Esophagus muscularis mucosa (tissue), 4 donors: ENCODE data around the gene GPC5. TPM values are rescaled to one million over a fixed set of nuclear protein-coding genes. Genes with fewer than 3 reads are reported as not detected.

Source experiments
- DNase-seq: peaks from one replicate; pipeline ENCODE4 v3.0.0-alpha.2; 2017; ENCODE audit errors: extremely low spot score
- H3K27ac ChIP-seq, 4 donors: fragments of 200-600 bp; sonication (generic); replicated peaks in 1 of 4; 1 replicate in 3 of 4; 2 replicates in 1 of 4; pipeline ENCODE4 v1.5.1; 2016 to 2019; ENCODE audit warnings: mild to moderate bottlenecking in 1 of 4
- H3K27me3 ChIP-seq, 4 donors: fragments of 200-600 bp; sonication (generic); one replicate each; pipeline versions ENCODE4 v1.5.1 to v1.6.0; 2016 to 2019
- H3K36me3 ChIP-seq, 4 donors: fragments of 200-600 bp; sonication (generic); one replicate each; pipeline ENCODE4 v1.5.1; 2016 to 2019
- H3K4me1 ChIP-seq, 4 donors: fragments of 200-600 bp; sonication (generic); one replicate each; pipeline ENCODE4 v1.5.1; 2016 to 2019
- H3K4me3 ChIP-seq, 4 donors: fragments of 200-600 bp; sonication (generic); 1 replicate in 2 of 4; 2 replicates in 2 of 4; pipeline ENCODE4 v1.5.1; 2016 to 2019; ENCODE audit warnings: mild to moderate bottlenecking in 4 of 4, moderate library complexity in 1 of 4
- H3K9me3 ChIP-seq, 4 donors: fragments of 200-600 bp; sonication (generic); 1 replicate in 3 of 4; 2 replicates in 1 of 4; pipeline ENCODE4 v1.5.1; 2016 to 2019
- EP300 ChIP-seq: sonication (generic); formaldehyde crosslinking; IDR thresholded peaks from one replicate; pipeline ENCODE4 v1.6.1; 2017; ENCODE audit warnings: antibody characterized with exemption
- POLR2A ChIP-seq: fragments of 450-650 bp; IDR thresholded peaks from one replicate; pipeline ENCODE4 v1.6.1; 2017; ENCODE audit warnings: antibody characterized with exemption, moderate library complexity, mild to moderate bottlenecking, low read depth
- POLR2AphosphoS5 ChIP-seq, 2 donors: sonication (generic); formaldehyde crosslinking; IDR thresholded peaks; one replicate each; pipeline ENCODE4 v1.6.1; 2017; ENCODE audit warnings: antibody characterized with exemption in 2 of 2
- WGBS: methylation state at CpG from one replicate; pipeline ENCODE4 v1.1.5; 2018; 5-methylcytosine and 5-hydroxymethylcytosine counted together
- intact Hi-C: fragments of 100-400 bp; cut with DNase I; formaldehyde crosslinking; loops from one replicate; pipeline ENCODE4 v1.15.1; 2023
- total RNA-seq, 4 donors: library from RNA; depleted of rRNA; stranded (reverse); fragments of >200 nt; gene quantifications; one replicate each; pipeline versions ENCODE4 v1.1.0 to v1.2.1, GENCODE V29; 2016
- TF ChIP-seq, protein P1 (sequence below), 3 experiments: fragments of 200-600 bp in 2 of 3; fragments of 450-650 bp in 1 of 3; sonication (generic) in 2 of 3; IDR thresholded peaks; one replicate each; pipeline ENCODE4 v1.5.1; 2017 to 2019; ENCODE audit warnings: antibody characterized with exemption in 3 of 3, mild to moderate bottlenecking in 2 of 3, moderate library complexity in 1 of 3

GPC5 gene
- total RNA-seq, 4 donors from 2014 or later = 0.13 to 0.42 (median 0.33) TPM; not detected in 1

DNA sequence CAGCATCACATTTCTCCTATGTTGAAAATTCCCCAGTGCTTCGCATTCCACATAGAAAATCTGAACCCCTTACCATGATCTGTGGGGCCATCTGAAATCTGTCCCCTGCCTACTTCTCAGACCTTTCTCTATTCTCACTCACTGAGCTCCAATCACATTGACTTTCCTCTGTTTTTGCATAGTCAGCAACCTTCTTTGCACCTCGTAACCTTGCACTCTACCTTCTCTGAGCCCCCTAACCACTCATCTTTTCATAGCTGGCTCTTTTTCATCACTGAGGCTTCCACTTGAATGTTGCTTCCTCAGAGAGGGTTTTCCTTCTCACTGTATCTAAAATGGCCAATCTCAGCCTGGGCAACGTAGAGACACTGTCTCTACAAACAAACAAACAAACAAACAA lies 286.3 kb downstream of the GPC5 start:
- no peak for DNase-seq
- Histone ChIP-seq H3K27ac (no peak overlapping the region), H3K4me3 (no peak overlapping the region), H3K9me3 (no peaks in the 10 kb centered on the region), H3K4me1 (no peaks in the 10 kb centered on the region), H3K27me3 (no peaks in the 10 kb centered on the region), H3K36me3 (no peaks in the 10 kb centered on the region)
- no peak for TF ChIP-seq POLR2AphosphoS5 (IDR thresholded peaks at IDR 0.05)
- no peak for TF ChIP-seq POLR2A
- TF ChIP-seq EP300 = no peak
- TF ChIP-seq, protein P1, sequence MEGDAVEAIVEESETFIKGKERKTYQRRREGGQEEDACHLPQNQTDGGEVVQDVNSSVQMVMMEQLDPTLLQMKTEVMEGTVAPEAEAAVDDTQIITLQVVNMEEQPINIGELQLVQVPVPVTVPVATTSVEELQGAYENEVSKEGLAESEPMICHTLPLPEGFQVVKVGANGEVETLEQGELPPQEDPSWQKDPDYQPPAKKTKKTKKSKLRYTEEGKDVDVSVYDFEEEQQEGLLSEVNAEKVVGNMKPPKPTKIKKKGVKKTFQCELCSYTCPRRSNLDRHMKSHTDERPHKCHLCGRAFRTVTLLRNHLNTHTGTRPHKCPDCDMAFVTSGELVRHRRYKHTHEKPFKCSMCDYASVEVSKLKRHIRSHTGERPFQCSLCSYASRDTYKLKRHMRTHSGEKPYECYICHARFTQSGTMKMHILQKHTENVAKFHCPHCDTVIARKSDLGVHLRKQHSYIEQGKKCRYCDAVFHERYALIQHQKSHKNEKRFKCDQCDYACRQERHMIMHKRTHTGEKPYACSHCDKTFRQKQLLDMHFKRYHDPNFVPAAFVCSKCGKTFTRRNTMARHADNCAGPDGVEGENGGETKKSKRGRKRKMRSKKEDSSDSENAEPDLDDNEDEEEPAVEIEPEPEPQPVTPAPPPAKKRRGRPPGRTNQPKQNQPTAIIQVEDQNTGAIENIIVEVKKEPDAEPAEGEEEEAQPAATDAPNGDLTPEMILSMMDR (IDR thresholded peaks at IDR 0.05) = no peak
- 78% methylated on average over 3 of the region's 3 CpGs for WGBS
- intact Hi-C loops = no loop called here

DNA sequence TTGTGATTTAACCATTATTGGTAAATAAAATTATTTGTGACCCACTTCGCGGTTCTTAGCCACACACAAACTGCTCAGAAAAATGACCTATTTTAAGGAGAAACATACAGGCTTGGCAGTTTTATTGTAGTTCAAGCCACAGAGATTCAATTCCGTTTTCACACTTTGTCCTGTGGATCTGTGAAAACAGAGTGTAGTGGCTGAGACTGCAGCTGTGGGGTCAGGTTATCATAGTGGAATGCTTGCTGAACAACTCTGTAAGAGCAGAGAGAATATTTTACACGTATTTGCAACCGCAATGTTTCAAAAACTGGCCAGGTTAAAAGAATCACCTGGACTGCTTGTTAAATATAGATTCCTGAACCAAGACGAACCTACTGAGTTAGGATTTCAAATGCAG lies 292.5 kb downstream of the GPC5 start:
- intact Hi-C loops = no loop called here
- no peaks in the 10 kb centered on the region for H3K9me3 ChIP-seq
- WGBS = 70% methylated on average over 6 of the region's 6 CpGs

DNA sequence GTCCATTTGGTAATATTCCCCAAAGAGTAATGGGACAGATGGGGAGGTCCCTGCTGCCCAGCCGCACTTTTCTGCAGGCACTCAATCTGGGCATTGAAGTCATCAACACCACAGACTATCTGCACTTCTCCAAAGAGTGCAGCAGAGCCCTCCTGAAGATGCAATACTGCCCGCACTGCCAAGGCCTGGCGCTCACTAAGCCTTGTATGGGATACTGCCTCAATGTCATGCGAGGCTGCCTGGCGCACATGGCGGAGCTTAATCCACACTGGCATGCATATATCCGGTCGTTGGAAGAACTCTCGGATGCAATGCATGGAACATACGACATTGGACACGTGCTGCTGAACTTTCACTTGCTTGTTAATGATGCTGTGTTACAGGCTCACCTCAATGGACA lies 295.0 kb downstream of the GPC5 start:
- H3K4me1 ChIP-seq = no peaks in the 10 kb centered on the region
- H3K4me3 ChIP-seq = no peak overlapping the region
- no peak overlapping the region for H3K27ac ChIP-seq
- H3K36me3 ChIP-seq = no peaks in the 10 kb centered on the region
- intact Hi-C loops = no loop called here
- no peak for DNase-seq
- WGBS = 98% methylated on average over 9 of the region's 11 CpGs
- no peaks in the 10 kb centered on the region for H3K9me3 ChIP-seq
- H3K27me3 ChIP-seq = no peaks in the 10 kb centered on the region
- TF ChIP-seq POLR2A (no peak), EP300 (no peak), POLR2AphosphoS5 (IDR thresholded peaks at IDR 0.05) (no peak)
- TF ChIP-seq, protein P1 (IDR thresholded peaks at IDR 0.05) = no peak

More for the DNA sequence above, 292.5 kb downstream of the GPC5 start:
- H3K27ac ChIP-seq = no peak overlapping the region
- TF ChIP-seq EP300 (no peak), POLR2AphosphoS5 (IDR thresholded peaks at IDR 0.05) (no peak), POLR2A (no peak)
- TF ChIP-seq, protein P1 (IDR thresholded peaks at IDR 0.05) = no peak
- H3K27me3 ChIP-seq = no peaks in the 10 kb centered on the region
- H3K4me1 ChIP-seq = no peaks in the 10 kb centered on the region
- no peak for DNase-seq
- no peak overlapping the region for H3K4me3 ChIP-seq
- no peaks in the 10 kb centered on the region for H3K36me3 ChIP-seq

DNA sequence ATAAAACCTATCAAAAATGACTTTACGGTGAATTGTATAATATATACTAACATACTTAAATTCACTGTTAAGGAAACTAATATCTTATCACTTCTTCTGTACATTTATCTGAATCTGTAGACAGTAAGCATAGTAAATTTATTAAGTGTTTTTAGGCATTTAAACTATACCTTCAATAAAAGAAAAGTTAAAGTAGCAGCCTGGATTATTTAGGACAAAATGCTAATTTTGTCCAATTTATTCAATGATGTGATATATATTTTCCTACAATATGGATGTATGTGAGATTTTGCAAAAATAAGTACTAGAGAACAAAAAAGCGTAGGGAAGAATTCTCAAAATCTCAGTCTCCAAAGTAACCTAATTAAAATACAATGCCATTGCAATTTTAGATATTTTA lies 299.9 kb downstream of the GPC5 start:
- Histone ChIP-seq H3K27me3 (no peaks in the 10 kb centered on the region), H3K4me1 (no peaks in the 10 kb centered on the region), H3K27ac (no peak overlapping the region), H3K36me3 (no peaks in the 10 kb centered on the region), H3K4me3 (no peak overlapping the region), H3K9me3 (no peaks in the 10 kb centered on the region)
- intact Hi-C loops = no loop called here
- DNase-seq = no peak
- TF ChIP-seq EP300 (no peak), POLR2AphosphoS5 (IDR thresholded peaks at IDR 0.05) (no peak), POLR2A (no peak)
- TF ChIP-seq, protein P1 (IDR thresholded peaks at IDR 0.05) = no peak
- 89% methylated on average over 2 of the region's 2 CpGs for WGBS

DNA sequence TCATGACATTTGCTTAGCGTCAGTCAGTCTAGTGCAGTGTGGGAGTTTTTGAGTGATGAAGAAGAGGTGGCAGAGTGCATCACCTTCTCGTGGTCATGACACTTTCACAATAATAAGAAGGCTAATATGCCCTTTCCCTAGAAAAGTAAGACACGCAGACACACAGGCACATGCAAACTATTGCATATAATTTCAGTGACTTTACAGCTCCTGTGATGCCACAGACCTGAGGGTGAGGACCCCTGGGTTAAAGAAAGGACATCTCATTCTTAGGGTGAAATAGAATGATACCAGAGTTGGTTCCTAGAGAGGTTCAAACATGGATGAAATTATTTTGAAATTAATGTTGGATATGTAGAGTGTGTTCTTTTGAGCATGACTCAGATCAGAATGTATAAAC lies 300.3 kb downstream of the GPC5 start:
- WGBS = 75% methylated on average over 3 of the region's 3 CpGs
- TF ChIP-seq, protein P1 (IDR thresholded peaks at IDR 0.05) = no peak
- TF ChIP-seq EP300 (no peak), POLR2A (no peak), POLR2AphosphoS5 (IDR thresholded peaks at IDR 0.05) (no peak)
- Histone ChIP-seq H3K27me3 (no peaks in the 10 kb centered on the region), H3K4me1 (no peaks in the 10 kb centered on the region), H3K36me3 (no peaks in the 10 kb centered on the region), H3K27ac (no peak overlapping the region), H3K9me3 (no peaks in the 10 kb centered on the region), H3K4me3 (no peak overlapping the region)
- no peak for DNase-seq
- intact Hi-C loops = no loop called here
